HG02763 (cell line): ENCODE measurements around the gene ACSS1.

Source experiments
- ATAC-seq: cut with Tn5 transposase; IDR thresholded peaks from one replicate; pipeline ENCODE4 v1.9.1; 2021; ENCODE audit warnings: mild to moderate bottlenecking, moderate library complexity; ENCODE audit not compliant: unreplicated experiment

Gene ACSS1

DNA sequence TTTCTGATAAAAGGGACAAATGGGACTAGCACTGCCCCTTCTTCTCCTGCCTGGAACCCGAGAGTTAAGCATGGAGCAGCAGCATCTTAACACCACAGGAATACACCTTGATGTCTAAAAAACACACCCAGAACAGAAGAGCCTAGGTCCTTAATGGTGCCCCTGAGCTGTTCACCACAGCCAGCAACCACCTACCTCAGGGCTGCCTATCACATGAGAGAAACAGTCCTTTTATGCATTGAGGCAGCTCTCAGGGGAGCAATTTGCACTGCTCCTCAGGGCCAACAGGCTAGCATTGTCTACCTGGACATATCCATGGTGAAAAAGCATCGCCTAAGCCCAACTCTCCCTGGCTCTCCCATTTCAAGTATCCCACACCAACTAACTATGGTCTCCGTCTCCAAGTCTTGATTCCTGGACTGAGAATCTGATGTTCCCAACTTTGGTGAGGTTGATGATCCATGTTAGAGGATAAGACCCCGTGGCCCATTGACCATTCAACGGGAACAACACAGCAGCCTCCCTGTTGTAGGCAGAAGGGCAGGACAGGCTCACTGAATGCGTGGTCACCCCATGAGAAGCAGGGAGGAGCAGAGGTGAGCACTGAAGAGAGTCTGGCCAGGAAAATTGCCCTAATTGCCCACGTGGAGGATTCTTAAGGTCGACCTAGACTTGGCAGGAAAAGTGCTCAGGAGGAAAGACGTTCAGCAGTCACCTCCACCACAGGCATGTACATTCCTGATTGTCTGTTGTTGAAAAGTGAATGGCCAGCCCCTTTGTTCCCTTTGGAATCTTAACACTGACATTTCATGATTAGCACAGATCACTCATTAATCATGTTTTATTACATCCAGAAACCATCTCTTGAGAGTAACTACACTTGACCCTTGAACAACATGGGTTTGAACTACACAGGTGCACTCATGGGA, 61.2 kb downstream of the ACSS1 start:
- no peak for ATAC-seq

DNA sequence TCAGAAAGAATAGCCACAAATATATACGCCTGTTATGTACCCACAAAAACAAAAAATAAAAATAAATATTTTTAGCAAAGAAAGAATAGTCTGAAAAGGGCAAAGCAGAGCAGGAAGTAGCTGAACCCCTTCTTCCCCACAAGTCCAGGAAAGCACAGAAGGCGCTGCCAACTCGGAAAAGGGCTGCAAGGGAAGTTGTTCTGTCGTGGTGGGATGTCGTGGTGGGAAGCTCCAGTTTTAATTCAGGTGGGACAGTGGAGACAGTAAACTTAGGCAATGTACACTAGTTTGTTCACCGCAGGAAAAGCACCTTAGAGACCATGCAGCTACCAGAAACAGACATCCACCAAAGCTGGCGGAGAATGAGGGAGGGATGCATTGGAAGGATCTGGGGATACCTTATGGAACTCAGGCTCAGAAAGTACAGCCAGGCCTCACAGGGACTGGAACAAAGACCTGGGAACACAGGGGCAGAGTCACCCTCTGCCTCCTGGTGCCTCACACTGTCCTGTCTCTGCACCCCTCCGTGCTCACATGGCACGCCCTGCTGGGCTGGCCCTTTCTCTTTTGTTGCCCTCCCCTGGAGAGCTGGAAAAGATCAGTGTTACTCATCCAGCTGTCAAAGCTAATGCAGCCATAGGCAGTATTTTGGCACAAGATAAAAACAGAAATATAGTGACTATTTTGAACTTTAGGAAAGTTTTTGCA, 62.0 kb downstream of the ACSS1 start:
- ATAC-seq: no peak

DNA sequence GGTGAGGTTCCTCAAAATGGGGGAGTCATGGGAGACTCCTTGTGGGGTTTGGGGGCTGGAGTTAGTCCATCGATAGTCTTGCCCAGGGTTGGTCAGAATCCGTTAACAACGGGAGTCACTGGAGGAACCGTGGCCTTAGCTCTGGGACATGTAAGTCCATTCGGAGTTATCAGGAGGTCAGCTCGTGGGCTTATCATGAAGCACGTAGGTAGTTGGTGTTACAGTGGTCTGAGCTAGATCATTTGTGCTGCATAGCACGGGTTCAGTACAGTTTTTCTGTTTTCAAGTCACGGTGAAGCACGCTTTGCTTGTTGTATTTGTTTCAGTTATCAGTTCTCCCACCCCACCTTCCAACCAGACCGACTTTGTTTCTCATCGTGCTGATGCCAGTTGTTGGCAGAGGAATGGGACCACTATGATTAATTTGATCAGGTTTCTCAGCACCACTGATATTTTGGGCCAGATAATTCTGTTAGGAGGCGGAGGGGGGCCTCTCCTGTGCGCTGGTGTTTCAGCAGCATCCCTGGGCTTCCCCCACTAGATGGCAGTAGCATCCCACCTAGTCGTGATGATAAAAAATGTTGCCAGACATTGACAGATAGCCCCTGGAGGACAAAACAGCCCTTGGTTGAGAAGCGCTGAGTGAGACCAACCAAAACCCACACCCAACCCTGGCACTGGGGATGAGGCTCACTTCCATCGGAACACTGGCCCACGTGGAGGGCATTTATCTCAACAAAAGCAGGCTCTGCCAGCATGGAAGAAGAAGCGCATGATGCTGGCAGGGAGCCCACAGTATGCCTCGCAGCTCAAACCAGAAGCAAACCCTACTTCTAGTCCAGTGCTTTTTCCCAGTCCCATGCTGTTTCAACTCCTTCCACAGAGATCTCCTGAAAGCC, 63.2 kb downstream of the ACSS1 start:
- ATAC-seq: no peak

DNA sequence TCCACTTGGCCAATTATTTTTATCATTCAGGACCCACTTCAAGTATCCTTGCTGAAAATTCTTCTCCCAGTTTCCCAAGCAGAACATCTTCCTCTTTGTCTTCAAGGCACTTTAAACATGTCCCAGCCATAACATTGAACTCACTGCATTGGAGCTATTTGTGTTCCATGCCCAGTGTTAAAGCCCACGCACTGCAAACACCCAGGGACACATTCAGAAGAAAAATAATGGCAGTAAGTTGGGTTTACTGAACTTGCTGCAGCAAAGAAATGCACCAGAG, 63.8 kb downstream of the ACSS1 start:
- ATAC-seq: no peak

DNA sequence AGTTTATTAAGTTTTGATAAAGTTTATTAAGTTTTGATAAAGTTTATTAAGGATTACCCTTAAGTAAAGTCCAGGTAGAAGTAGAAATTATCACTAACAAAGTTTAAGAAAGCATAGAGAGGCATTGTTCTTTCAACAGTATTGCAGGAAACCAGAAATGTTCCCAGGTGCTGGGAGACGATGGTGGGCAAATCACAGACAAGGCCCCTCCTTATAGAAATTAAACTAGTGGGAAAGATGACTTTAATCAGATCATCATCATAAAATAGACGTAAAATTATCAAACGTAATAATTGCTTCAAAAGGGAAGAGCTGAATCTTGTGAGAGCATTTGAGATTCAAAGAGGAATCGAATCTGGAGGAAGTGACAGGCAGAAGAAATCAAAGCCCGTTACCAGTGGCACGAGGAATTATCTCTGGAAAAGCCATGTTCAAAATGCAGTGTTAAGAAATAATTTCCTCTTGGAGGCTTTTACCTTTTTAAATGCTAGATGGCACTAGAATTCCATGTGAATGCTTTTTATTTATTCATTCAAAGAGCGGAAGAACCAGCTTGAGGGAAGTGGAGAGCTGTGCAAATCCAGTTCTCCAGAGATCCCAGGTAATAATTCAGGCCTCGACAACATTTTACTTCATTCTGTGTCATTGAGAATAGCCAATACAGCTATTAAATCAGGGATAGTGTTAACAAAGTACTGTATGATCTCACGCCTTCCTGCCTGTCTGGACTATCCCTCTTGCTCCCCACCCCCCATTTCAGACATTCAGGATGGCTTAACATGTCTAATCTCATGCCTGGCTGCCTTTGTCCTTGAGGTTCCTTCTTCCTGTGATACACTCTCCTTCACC, 64.4 kb downstream of the ACSS1 start:
- no peak for ATAC-seq

DNA sequence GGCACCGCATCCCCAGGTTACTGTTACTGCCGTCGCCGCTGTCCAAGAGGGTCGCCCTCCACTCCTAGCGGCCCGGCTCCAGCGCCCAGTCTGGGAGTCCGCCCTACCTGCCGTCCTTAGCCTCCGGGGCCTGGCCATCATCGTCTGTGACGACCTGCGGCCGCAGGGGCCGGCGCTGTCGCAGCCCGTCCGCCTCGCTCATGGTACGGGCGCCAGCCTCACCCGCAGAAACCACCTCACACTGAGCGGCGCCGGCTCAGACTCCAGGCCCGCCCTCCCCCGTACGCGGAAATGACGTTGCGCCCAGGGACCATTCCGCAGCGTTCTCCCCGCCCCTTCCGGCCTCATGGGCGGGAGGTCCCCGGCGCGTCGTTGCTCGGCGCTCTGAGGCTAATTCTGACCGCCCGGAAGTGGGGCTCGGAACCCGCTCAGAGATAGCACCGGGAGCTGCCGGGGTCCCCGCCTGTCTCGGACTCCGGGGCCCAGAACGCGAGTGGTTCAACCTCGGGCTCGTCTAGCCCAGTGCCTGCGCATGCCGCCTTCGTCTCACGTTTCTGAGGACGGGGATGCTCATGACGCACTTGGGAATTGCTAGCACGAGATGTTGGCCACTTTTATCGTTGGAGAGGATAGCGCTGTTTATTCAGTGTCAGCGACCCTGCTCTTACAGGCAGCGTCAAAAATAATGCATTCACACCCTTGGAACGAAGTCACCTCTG, 65.3 kb downstream of the ACSS1 start, which contains the start of gene APMAP:
APMAP (minus strand) TSS at position 265 of the 719 bp plus-strand sequence; CDS start at position 202, 63 bp downstream.
- ATAC-seq: peak; percentile 96

DNA sequence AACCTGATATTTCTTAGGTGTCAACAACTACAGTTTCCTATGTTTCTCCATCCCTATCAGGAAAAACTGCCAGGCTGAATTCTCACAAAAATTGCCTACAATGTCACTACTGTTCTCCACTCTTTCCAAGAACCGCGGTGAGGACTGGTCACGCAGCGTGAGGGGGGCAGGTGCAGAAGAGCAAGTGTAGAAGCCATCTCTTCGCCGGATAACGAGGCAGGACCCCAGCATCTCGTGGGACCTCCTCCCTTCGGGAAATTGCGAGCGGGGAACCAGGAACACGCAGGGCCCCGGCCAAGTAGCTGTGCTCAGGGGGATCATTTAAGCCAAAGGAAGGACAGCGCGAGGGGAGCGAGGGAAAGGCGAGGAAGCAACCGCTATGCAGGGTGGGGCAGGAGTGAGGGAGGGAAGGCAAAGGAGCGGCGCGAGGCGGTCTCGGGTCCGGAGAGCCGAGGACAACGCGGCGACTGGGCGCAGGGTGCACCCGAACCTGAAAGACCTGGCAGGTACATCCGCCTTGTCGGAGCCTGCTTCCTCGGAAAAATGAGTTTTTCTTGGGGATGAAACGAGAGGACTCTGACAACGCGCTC, 65.9 kb downstream of the ACSS1 start:
- ATAC-seq: peak; percentile 15

DNA sequence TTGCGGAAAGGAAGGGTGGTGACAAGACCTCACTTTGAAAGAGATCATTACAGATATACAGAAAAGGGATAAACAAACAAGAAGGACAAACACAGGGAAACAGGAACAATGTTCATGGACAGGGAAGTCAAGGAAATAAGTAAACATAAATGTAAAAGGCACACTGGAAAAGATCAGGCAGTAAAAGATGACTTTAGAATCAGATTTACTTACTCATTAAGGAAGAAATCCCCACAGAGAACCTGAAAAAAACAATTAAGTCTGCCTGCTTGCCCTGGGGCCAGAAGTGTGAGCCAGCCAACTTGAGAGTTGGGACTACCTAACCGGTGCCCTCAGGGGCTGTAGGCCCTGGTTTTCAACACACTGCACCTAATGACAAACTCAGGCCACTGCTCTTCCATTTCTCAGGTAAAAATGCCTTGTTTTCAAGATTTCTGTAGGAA, 67.1 kb downstream of the ACSS1 start:
- ATAC-seq: no peak

DNA sequence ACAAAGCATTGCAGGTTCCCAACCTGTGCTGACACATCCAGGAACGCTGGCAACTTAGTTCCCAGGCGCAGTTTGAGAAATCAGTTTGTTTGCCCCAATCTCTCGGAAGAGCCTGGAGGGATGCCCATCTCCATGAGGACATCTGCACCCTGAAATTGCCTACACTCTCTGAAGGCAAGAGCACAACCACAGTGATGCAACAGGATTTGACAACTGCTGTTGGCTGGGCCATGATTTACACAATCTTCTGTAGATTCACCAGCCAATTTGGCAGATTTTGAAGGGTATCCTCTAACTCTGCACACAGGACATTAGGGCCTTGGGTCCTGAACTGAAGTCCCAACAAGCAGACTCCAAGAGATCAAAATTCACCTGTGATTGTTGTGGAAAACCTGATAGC, 68.8 kb downstream of the ACSS1 start:
- no peak for ATAC-seq

DNA sequence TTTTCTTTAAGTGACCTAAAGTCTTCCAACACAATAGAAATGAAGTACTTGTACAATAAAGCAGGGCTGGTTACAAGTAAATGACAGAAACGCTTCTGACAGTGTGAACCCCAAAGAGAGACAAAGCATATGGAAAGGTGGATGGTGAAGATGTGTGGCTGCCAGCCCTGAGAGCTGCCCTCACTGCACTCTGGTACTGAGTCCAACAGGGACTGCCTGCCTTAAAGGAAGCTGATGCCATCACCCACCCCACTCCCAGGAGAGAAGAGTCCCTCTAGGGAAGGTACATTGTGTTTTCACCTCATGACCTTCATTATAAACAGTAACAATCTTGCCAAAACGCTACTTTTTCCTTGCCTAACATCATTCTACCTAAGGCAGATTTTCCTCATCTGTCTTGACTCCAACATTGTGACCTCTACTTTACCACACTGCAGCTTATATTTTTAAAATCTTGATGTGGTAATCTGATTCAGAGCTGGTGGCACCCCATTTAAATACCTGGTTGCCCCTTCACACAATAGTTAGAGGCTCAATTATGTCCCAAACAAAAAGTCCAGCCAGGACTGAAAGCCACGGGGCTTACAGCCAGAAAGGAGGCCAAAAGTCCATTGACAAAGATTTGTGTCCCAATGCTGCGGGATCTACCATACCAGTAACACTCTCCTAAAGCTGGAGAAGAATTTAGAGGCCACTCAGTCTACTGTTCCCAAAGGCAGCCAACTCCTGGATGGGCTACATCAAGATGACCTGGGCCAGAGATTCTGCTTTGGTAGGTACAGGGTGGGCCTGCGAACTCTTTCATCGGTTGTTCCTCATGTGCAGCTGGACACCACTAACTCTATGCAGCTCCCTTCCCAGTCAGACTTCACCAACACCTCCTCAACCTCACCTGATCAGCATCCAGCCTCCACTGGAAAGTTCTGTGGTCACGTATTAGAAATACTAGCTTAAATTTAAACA, 69.8 kb downstream of the ACSS1 start:
- no peak for ATAC-seq

DNA sequence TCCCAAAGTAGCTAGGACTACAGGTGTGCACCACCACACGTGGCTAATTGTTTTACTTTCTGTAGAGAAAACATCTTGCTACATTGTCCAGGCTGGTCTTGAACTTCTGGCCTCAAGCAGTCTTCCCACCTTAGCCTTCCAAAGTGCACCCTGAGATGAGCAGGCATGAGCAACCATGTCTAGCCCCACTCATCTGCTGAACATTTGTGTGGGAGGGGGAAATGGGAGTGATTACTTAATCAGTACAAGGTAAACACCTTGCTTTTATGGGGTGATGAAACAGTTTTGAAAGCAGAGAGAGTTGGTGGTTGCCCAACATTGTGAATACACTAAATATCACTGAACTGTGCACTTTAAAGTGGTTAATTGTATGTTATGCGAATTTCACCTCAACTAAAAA, 70.7 kb downstream of the ACSS1 start:
- no peak for ATAC-seq

DNA sequence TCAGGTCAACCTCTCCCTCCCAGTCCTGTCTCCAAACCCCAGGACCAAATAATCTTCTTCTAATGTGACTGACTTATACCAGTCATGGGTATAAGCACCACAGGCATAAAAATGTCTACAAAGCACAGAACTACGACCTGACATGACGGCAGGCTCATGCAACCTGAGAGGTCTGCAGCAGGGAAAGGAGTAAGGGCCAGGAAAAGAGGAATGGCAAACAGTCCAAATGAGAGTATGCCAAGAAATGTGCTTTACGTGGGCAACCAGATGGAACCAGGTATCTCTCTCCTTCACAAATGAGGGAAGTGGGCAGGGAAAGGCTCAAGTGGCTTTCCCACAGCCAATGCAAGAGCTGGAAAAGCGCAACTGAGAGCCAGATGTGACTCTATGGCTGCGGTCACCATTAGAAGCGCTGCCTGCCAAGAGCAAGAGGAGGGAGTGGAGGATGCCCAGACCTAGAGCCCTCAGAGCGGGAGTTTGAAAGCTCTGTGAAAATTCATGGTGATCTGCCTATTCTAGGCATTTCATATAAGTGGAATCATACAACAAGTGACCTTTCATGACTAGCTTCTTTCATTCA, 71.4 kb downstream of the ACSS1 start:
- ATAC-seq: no peak

DNA sequence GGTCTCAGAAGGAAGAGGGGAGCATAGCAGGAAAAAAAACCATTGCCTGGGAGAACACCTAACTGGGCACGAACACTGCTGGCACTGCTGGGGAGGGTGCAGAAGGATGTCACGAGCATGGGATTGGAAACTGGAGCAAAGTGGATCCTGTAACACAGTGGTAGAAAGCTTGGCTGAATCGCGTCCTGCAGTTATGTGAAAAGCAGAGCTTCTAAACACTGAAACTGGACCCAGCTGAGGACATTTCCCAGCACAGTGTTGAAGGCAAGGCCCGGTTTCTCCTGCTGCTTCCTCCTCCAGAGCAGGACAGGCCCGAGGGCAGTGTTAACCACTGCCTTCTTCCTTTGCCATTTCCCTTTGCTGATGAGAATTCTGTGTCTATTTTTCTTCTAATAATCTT, 72.1 kb downstream of the ACSS1 start:
- ATAC-seq: no peak

DNA sequence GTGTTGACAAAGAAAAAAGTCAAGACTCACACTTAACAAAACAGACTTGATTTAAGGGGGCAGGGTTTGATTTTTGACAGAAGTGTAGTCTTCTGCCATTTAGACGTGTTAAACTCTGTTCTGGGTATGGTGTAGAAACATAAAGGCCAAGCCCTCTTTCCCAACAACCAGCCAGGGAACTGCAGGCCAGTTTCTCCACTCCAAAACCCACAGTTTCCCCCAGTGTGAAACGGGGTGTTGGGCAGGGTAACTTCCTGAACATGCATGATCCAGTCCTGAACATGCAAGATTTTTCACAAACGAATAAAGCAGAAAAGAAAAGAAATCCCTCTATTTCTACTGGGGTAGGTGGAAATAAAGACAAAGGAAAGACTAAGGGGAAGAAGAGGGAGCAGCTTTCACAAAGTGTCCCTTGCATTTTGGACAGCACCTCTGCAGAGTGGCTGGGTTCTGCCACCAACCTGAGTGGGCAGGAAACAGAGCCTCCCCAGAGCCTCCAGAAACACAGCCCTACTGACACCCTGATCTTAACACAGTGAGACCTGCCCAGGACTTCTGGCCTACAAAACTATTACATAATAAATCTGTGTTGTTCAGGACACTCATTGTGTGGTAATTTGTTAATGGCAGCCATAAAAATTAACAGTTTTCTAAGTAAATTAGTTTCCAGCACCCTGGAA, 72.8 kb downstream of the ACSS1 start:
- ATAC-seq: no peak

DNA sequence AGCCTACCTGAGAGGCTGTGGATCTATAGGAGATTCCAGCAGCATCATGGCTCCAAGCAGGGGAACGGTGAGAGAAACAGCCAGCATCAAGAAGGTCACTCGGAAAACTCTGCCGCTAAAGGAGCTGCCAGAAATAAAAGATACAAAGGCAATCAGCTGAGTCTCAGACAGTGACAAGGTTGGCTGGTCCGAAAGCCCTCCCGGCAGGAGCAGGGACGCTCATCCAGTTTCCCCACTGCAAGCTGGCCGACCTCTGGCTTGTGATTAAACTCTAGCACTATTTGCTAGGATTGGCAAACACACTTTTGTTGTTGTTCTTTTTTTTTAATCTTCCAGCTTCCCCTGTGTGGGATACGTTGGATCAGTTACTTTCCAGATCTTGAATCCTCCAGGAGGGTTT, 74.0 kb downstream of the ACSS1 start:
- ATAC-seq: no peak

DNA sequence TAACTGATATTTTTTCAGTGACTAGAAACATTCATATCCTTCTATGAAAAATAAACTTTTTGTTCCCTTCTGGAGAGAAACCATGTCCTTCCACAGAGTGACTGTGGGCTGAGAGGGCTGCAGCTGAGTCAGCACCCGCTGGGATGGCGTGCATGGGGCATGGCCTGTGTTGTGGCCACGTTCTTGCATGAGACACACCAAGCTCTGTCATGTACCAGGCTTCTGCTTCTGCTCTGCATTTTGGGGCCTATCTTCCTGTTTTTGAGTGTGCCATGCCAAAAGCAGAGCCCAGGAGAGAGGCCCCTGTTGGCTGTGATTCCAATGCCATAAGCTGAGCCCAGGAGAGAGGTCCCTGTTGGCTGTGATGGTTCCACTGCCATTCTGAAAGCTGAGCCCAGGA, 76.1 kb downstream of the ACSS1 start:
- ATAC-seq: no peak

DNA sequence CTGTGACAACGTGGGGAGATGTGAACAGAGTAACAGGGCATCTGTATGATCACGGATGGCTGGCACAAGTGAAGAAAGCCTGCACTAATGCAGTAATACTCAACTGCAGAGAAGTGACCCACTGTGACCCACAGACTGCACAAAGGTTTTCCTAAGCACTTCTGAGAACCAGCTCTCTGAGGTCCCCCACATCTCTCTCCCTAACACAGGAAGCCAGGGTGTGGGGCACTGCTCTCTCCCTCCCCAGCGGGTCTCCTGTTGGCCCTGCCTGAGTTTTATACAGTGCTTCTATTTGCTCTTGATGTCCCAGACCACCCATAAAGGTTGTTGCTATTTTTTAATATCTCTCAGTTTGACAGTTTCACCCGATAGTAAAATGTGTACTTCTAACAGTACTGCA, 76.7 kb downstream of the ACSS1 start:
- no peak for ATAC-seq
